Activated T-helper 9 cell treated with anti-CD3 and anti-CD28 coated beads, Interleukin-2, amount 50 U/mL, for 16 hours (primary cell): Measurements from ENCODE around the gene C5orf52.
"Not testable (repeated sequence)": the region's sequence is repeated elsewhere in the genome, so short reads cannot be mapped to it uniquely, and the experiment has no call there.

Source experiments
- DNase-seq: peaks from one replicate; pipeline ENCODE4 v3.0.0-alpha.2; 2020; ENCODE audit warnings: low read depth

C5orf52 gene

DNA sequence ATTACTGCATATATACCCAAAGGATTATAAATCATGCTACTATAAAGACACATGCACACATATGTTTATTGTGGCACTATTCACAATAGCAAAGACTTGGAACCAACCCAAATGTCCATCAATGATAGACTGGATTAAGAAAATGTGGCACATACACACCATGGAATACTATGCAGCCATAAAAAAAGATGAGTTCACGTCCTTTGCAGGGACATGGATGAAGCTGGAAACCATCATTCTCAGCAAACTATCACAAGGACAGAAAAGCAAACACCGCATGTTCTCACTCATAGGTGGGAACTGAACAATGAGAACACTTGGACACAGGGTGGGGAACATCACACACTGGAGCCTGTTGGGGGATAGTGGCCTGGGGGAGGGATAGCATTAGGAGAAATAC, 55.3 kb downstream of the C5orf52 start:
- DNase-seq: not testable (repeated sequence)

DNA sequence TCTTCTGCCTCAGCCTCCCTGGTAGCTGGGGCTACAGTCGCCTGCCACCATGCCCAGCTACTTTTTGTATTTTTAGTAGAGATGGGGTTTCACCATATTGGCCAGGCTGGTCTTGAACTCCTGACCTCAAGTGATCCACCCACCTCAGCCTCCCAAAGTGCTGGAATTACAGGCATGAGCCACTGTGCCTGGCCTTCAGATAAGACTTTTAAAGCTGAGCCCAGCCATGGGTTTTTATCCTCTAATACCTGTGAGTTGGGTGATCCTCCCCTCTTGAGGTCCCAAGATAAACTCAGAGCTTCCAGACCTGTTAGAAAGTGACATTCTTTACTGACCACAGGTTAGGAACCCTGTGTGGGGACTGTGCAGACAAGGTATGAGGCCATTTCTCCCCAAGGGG, 56.5 kb downstream of the C5orf52 start:
- DNase-seq: not testable (repeated sequence)
